ENCODE data around the gene GOLGA6L25.
"Not testable (repeated sequence)": the region's sequence is repeated elsewhere in the genome, so short reads cannot be mapped to it uniquely, and the experiment has no call there.

GRCh38 chr15:28593424-28594129, 40.2 kb downstream of the GOLGA6L25 start:
- TF ChIP-seq, protein P1, sequence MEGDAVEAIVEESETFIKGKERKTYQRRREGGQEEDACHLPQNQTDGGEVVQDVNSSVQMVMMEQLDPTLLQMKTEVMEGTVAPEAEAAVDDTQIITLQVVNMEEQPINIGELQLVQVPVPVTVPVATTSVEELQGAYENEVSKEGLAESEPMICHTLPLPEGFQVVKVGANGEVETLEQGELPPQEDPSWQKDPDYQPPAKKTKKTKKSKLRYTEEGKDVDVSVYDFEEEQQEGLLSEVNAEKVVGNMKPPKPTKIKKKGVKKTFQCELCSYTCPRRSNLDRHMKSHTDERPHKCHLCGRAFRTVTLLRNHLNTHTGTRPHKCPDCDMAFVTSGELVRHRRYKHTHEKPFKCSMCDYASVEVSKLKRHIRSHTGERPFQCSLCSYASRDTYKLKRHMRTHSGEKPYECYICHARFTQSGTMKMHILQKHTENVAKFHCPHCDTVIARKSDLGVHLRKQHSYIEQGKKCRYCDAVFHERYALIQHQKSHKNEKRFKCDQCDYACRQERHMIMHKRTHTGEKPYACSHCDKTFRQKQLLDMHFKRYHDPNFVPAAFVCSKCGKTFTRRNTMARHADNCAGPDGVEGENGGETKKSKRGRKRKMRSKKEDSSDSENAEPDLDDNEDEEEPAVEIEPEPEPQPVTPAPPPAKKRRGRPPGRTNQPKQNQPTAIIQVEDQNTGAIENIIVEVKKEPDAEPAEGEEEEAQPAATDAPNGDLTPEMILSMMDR (IDR thresholded peaks at IDR 0.05): not testable (repeated sequence)
- TF ChIP-seq POLR2AphosphoS5 (IDR thresholded peaks at IDR 0.05; ENCODE audit: low read depth, low read length): not testable (repeated sequence)
- TF ChIP-seq, protein P2, sequence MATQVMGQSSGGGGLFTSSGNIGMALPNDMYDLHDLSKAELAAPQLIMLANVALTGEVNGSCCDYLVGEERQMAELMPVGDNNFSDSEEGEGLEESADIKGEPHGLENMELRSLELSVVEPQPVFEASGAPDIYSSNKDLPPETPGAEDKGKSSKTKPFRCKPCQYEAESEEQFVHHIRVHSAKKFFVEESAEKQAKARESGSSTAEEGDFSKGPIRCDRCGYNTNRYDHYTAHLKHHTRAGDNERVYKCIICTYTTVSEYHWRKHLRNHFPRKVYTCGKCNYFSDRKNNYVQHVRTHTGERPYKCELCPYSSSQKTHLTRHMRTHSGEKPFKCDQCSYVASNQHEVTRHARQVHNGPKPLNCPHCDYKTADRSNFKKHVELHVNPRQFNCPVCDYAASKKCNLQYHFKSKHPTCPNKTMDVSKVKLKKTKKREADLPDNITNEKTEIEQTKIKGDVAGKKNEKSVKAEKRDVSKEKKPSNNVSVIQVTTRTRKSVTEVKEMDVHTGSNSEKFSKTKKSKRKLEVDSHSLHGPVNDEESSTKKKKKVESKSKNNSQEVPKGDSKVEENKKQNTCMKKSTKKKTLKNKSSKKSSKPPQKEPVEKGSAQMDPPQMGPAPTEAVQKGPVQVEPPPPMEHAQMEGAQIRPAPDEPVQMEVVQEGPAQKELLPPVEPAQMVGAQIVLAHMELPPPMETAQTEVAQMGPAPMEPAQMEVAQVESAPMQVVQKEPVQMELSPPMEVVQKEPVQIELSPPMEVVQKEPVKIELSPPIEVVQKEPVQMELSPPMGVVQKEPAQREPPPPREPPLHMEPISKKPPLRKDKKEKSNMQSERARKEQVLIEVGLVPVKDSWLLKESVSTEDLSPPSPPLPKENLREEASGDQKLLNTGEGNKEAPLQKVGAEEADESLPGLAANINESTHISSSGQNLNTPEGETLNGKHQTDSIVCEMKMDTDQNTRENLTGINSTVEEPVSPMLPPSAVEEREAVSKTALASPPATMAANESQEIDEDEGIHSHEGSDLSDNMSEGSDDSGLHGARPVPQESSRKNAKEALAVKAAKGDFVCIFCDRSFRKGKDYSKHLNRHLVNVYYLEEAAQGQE (IDR thresholded peaks at IDR 0.05; ENCODE audit: insufficient read depth in 1 of 2, low read depth in 2 of 2, low read length in 1 of 2): not testable (repeated sequence)
